K562 (cell line): ENCODE data around the gene SLC45A3. TPM values are rescaled to one million over a fixed set of nuclear protein-coding genes. Genes with fewer than 3 reads are reported as not detected.
A peak's percentile ranks its signal among the peaks of the same experiment; 100 is the strongest.

Experiments
- ELF1 ChIP-seq: fragments of 200-800 bp; sonication (Bioruptor generic); IDR thresholded peaks from 2 replicates; pipeline ENCODE4 v1.6.1; 2016; ENCODE audit warnings: missing genetic modification characterization, missing compliant biosample characterization
- HNRNPH1 ChIP-seq: fragments of 200-400 bp; formaldehyde crosslinking; optimal IDR thresholded peaks from 2 replicates; pipeline ENCODE3; 2017; ENCODE audit warnings: low read depth, mild to moderate bottlenecking, low read length, moderate library complexity
- JUN ChIP-seq, 2 experiments: sonication (generic) in 1 of 2; formaldehyde crosslinking in 1 of 2; IDR thresholded peaks; 2 replicates each; pipeline versions ENCODE4 v1.6.1 to v1.8.0; 2012 to 2022; ENCODE audit warnings: borderline replicate concordance in 2 of 2, mild to moderate bottlenecking in 2 of 2, improper control_type of control experiment in 1 of 2, low read depth in 1 of 2, low read length in 1 of 2, missing genetic modification reagents in 1 of 2
- KDM4B ChIP-seq, 2 experiments: fragments of 450-650 bp in 1 of 2; sonication (generic) in 1 of 2; IDR thresholded peaks; 2 replicates each; pipeline ENCODE4 v1.6.1; 2016 to 2017; ENCODE audit warnings: borderline replicate concordance in 2 of 2, antibody characterized with exemption in 1 of 2, low read depth in 1 of 2, mild to moderate bottlenecking in 1 of 2
- MXI1 ChIP-seq: IDR thresholded peaks from 2 replicates; pipeline ENCODE4 v1.6.1; 2011; ENCODE audit warnings: low read depth, mild to moderate bottlenecking, improper control_type of control experiment, low read length
- PHF21A ChIP-seq: fragments of 450-650 bp; IDR thresholded peaks from 2 replicates; pipeline ENCODE4 v1.6.1; 2017; ENCODE audit warnings: low read depth, borderline replicate concordance
- POLR2AphosphoS5 ChIP-seq: IDR thresholded peaks from 2 replicates; pipeline ENCODE4 v1.6.1; 2011; ENCODE audit warnings: mild to moderate bottlenecking, low read depth, low read length, moderate library complexity; ENCODE audit not compliant: control insufficient read depth, insufficient read depth
- RBBP5 ChIP-seq: fragments of 200-600 bp; sonication (generic); IDR thresholded peaks from 2 replicates; pipeline ENCODE4 v1.6.1; 2012; ENCODE audit warnings: borderline replicate concordance, mild to moderate bottlenecking, low read length, control low read depth, inconsistent platforms; ENCODE audit not compliant: insufficient read depth, poor library complexity, severe bottlenecking
- SP1 ChIP-seq: sonication (generic); formaldehyde crosslinking; IDR thresholded peaks from 2 replicates; pipeline ENCODE4 v1.8.1; 2022; ENCODE audit warnings: mild to moderate bottlenecking, missing genetic modification reagents
- YY1 ChIP-seq, 3 experiments: IDR thresholded peaks; 2 replicates each; pipeline ENCODE4 v1.6.1; 2011; ENCODE audit warnings: low read length in 2 of 3, mild to moderate bottlenecking in 2 of 3, moderate library complexity in 2 of 3, borderline replicate concordance in 1 of 3, control low read depth in 1 of 3, low read depth in 1 of 3; ENCODE audit not compliant: insufficient read depth in 3 of 3, insufficient replicate concordance in 2 of 3, control insufficient read depth in 1 of 3, insufficient read length in 1 of 3; ENCODE audit errors: extremely low read depth in 1 of 3
- ZBTB17 ChIP-seq: fragments of 450-650 bp; formaldehyde crosslinking; IDR thresholded peaks from 2 replicates; pipeline ENCODE4 v1.4.0; 2020; ENCODE audit warnings: mild to moderate bottlenecking
- polyA plus RNA-seq, 8 experiments: library from polyadenylated mRNA; depleted of rRNA in 4 of 8; stranded (reverse) in 5 of 8; unstranded in 3 of 8; fragments of >200 nt; fragmentation: Nextera tagmentation in 2 of 8; fragmentation: Illumina TruSeq in 1 of 8; extraction: Ambion mirVana in 2 of 8; extraction: Trizol in 1 of 8; gene quantifications; 2 replicates each; pipeline versions ENCODE4 v1.2.1 to v1.2.3, GENCODE V29; 2011 to 2014; ENCODE audit warnings: inconsistent platforms in 1 of 8, missing spikeins in 1 of 8
- total RNA-seq, 7 experiments: library from RNA; depleted of rRNA in 6 of 7; stranded (reverse); fragments of >200 nt in 6 of 7; fragmentation: Illumina TruSeq in 2 of 7; extraction: Trizol in 2 of 7; gene quantifications; 2 replicates each; pipeline versions ENCODE4 v1.2.1 to v1.2.3, GENCODE V29; 2011 to 2021; ENCODE audit warnings: low replicate concordance in 1 of 7
- TF ChIP-seq, protein P1 (sequence below): sonication (generic); formaldehyde crosslinking; IDR thresholded peaks from 2 replicates; pipeline ENCODE4 v1.8.0; 2023; ENCODE audit warnings: mild to moderate bottlenecking, missing genetic modification reagents
- TF ChIP-seq, protein P2 (sequence below), 2 experiments: fragments of 250-450 bp in 1 of 2; fragments of 450-650 bp in 1 of 2; sonication (Bioruptor Pico) in 1 of 2; IDR thresholded peaks; 2 replicates each; pipeline versions ENCODE4 v1.6.1 to v1.8.0; 2016 to 2021; ENCODE audit warnings: mild to moderate bottlenecking in 2 of 2, moderate library complexity in 2 of 2, missing compliant biosample characterization in 1 of 2, missing genetic modification characterization in 1 of 2
- TF ChIP-seq, protein P3 (sequence below): fragments of 250-450 bp; sonication (Bioruptor Pico); IDR thresholded peaks from 2 replicates; pipeline ENCODE4 v1.8.0; 2021; ENCODE audit warnings: moderate library complexity, mild to moderate bottlenecking, inconsistent platforms
- TF ChIP-seq, protein P4 (sequence below): IDR thresholded peaks from 2 replicates; pipeline ENCODE4 v1.6.1; 2011; ENCODE audit not compliant: insufficient read length; ENCODE audit errors: extremely low read depth
- TF ChIP-seq, protein P5 (sequence below): fragments of 450-650 bp; IDR thresholded peaks from 2 replicates; pipeline ENCODE4 v1.7.1; 2018; ENCODE audit warnings: mild to moderate bottlenecking, low read depth; ENCODE audit not compliant: partially characterized antibody
- TF ChIP-seq, protein P6 (sequence below): sonication (generic); formaldehyde crosslinking; IDR thresholded peaks from 2 replicates; pipeline ENCODE4 v1.8.0; 2022; ENCODE audit warnings: mild to moderate bottlenecking, missing genetic modification reagents

The SLC45A3 gene
- total and polyA plus RNA-seq, 9 of the 15 experiments (the other 6 are each of a cell fraction or from before 2014, with no cell fraction given), result 0.06 to 3.3 (median 1.3) TPM

DNA sequence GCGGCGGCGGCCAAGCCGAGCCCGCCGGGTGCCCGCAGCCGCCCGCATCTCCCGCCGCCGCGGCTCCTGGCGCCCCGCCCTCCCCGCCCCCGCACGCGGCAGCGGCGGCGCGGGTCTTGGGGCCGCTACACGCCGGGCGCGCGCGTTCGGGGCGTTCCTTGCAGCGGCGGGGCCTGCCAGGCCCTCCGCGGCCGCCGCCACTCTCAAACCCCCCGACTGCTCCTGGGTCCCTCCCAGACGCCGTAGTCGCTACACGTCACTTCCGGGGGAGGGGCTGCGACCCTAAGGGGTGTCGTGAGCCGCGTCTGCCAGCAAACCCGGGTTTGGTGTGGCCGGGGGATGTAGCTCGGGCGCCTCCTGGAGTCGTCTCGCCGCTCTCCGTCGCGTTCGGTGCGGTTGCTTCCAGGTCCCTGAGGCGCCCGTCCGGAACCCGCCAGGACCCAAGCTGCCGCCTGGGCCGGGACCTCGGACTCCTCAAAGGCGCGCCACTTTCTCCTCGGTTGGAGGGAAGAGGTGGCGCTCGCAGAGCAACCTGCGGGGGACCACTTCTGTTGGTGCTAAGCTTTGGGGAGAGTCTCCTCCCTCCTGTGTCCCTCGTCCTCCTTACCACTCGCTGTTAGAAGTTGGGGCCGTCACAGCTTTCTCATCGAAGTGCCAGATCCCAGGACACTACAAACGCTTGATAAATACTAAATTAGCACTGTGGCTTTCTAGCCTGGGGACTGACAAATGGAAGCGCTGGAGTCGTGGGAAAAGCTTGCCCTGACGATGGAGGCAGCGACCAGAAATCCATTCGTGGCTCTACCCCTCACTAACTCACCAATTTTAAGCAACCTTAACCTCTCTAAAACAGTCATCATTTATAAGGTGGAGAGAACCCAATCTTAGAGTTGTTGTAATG lies 48.3 kb downstream of the SLC45A3 start, which contains the start of gene ELK4 (continued):
- TF ChIP-seq, protein P1, sequence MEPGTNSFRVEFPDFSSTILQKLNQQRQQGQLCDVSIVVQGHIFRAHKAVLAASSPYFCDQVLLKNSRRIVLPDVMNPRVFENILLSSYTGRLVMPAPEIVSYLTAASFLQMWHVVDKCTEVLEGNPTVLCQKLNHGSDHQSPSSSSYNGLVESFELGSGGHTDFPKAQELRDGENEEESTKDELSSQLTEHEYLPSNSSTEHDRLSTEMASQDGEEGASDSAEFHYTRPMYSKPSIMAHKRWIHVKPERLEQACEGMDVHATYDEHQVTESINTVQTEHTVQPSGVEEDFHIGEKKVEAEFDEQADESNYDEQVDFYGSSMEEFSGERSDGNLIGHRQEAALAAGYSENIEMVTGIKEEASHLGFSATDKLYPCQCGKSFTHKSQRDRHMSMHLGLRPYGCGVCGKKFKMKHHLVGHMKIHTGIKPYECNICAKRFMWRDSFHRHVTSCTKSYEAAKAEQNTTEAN, result peak; percentile 72; the same call in 1 of the 2 replicates
- peak; percentile 87 for TF ChIP-seq POLR2AphosphoS5
- TF ChIP-seq, protein P2, sequence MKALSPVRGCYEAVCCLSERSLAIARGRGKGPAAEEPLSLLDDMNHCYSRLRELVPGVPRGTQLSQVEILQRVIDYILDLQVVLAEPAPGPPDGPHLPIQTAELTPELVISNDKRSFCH (CRISPR knock-in tag; IDR thresholded peaks at IDR 0.05), result no peak
- TF ChIP-seq, protein P2 (tag; IDR thresholded peaks at IDR 0.05), result peak; percentile 22; the same call in 1 of the 2 replicates
- peak; percentile 95 for TF ChIP-seq SP1
- TF ChIP-seq, protein P3, sequence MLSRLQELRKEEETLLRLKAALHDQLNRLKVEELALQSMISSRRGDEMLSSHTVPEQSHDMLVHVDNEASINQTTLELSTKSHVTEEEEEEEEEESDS (CRISPR knock-in tag), result no peak
- no peak for TF ChIP-seq PHF21A
- TF ChIP-seq, protein P4, sequence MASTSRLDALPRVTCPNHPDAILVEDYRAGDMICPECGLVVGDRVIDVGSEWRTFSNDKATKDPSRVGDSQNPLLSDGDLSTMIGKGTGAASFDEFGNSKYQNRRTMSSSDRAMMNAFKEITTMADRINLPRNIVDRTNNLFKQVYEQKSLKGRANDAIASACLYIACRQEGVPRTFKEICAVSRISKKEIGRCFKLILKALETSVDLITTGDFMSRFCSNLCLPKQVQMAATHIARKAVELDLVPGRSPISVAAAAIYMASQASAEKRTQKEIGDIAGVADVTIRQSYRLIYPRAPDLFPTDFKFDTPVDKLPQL, result no peak
- no peak for TF ChIP-seq ELF1 (tag)
- no peak for TF ChIP-seq ZBTB17 (CRISPR knock-in tag)
- TF ChIP-seq HNRNPH1, result no peak
- TF ChIP-seq, protein P5, sequence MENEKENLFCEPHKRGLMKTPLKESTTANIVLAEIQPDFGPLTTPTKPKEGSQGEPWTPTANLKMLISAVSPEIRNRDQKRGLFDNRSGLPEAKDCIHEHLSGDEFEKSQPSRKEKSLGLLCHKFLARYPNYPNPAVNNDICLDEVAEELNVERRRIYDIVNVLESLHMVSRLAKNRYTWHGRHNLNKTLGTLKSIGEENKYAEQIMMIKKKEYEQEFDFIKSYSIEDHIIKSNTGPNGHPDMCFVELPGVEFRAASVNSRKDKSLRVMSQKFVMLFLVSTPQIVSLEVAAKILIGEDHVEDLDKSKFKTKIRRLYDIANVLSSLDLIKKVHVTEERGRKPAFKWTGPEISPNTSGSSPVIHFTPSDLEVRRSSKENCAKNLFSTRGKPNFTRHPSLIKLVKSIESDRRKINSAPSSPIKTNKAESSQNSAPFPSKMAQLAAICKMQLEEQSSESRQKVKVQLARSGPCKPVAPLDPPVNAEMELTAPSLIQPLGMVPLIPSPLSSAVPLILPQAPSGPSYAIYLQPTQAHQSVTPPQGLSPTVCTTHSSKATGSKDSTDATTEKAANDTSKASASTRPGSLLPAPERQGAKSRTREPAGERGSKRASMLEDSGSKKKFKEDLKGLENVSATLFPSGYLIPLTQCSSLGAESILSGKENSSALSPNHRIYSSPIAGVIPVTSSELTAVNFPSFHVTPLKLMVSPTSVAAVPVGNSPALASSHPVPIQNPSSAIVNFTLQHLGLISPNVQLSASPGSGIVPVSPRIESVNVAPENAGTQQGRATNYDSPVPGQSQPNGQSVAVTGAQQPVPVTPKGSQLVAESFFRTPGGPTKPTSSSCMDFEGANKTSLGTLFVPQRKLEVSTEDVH, result peak; percentile 66
- TF ChIP-seq JUN (IDR thresholded peaks at IDR 0.05; ENCODE audit: borderline replicate concordance, low read depth, low read length), result peak; percentile 65
- no peak for TF ChIP-seq JUN (CRISPR knock-in tag; IDR thresholded peaks at IDR 0.05; ENCODE audit: borderline replicate concordance)
- TF ChIP-seq RBBP5, result peak; percentile 71
- TF ChIP-seq MXI1, result no peak
- TF ChIP-seq KDM4B (IDR thresholded peaks at IDR 0.05; ENCODE audit: borderline replicate concordance in 2 of 2, low read depth in 1 of 2), result peak in 1 of 2 experiments; percentile 52; a peak in 1 of 4 replicates
- TF ChIP-seq, protein P6, sequence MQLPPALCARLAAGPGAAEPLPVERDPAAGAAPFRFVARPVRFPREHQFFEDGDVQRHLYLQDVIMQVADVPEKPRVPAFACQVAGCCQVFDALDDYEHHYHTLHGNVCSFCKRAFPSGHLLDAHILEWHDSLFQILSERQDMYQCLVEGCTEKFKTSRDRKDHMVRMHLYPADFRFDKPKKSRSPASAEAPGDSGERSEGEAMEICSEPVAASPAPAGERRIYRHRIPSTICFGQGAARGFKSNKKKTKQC (CRISPR knock-in tag), result 0 out of 2 replicates have a peak, but pooled peaks have one; percentile 26
- TF ChIP-seq YY1 (IDR thresholded peaks at IDR 0.05; ENCODE audit: borderline replicate concordance in 1 of 3, control insufficient read depth in 1 of 3, extremely low read depth in 1 of 3, insufficient read depth in 3 of 3, insufficient read length in 1 of 3, insufficient replicate concordance in 2 of 3, low read depth in 1 of 3, low read length in 2 of 3), result peak in 2 of 3 experiments; percentile 56 to 59
